ENCODE data around the gene LILRA2.

Gene LILRA2

DNA sequence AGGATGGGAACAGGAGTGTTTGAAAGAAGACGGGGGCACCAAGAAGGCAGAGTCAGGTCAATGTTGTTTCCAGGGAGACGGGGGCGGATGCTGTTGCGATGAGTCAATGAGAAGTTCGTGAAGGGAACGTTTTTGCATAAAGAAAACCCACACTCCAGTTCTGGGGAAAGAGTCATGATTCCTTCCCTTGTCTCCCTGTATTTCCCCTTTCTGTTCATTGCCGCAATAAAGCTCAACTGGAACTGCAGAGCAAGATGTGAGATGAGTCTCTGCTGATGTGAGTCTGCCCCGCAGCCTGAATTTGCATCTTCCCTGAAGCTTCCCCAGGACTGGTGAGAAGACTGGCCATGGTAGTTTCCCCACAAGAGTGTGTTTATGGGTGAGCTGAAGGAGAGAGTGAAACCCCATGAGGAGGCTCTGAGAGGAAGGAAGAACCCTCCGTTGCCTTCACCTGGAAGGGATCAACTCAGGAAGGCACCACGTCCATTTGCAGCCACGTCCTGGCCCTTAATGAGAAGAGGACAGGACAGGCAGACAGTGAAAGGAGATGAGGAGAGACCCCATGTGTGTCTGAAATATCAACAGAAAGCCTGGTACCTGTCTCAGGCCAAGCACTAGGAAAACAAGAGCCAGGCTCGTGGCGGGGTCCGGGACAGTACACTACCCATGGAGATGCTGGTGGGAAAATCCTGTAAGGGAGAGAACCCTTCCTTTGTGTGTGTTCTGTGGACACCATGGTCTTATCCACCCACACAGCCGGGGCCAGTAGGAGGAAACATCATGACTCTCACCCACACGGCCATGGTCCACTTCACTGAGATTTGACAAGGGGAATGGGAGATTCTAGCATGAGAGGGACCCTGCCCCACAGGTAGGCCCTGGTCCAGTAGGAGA, 33.5 kb downstream of the LILRA2 start:
- DNase-seq (no peak), ATAC-seq (ENCODE audit: insufficient read depth, low read depth) (no peak)
- no peak overlapping the region for H2AFZ ChIP-seq (ENCODE audit: low read depth, low read length)
- no peaks in the 10 kb centered on the region for H3K4me1 ChIP-seq (ENCODE audit: insufficient read depth, low read length)
- H3K4me2 ChIP-seq (ENCODE audit: insufficient read depth, low read length), result no peak overlapping the region
- H3K27me3 ChIP-seq (ENCODE audit: insufficient read depth, low read length, poor library complexity), result peaks cover 2% of the 10 kb centered on the region
- TF ChIP-seq CTCF (IDR thresholded peaks at IDR 0.05; ENCODE audit: borderline replicate concordance, extremely low read depth, low read length, poor library complexity, severe bottlenecking), result no peak
- no peaks in the 10 kb centered on the region for H4K20me1 ChIP-seq (ENCODE audit: insufficient read depth, low read length)
- H3K27ac ChIP-seq (ENCODE audit: low read length), result no peak overlapping the region
- H3K9me3 ChIP-seq (ENCODE audit: insufficient read depth, low read length, severe bottlenecking), result no peaks in the 10 kb centered on the region
- H3K36me3 ChIP-seq (ENCODE audit: insufficient read depth, low read length), result no peaks in the 10 kb centered on the region
- no peaks in the 10 kb centered on the region for H3K79me2 ChIP-seq (ENCODE audit: insufficient read depth, low read length)
- H3K9ac ChIP-seq (ENCODE audit: low read depth, low read length), result no peak overlapping the region
- no peak overlapping the region for H3K4me3 ChIP-seq (ENCODE audit: low read depth in 1 of 2, low read length in 2 of 2)

GRCh38 chr19:54607785-54608150, 34.2 kb downstream of the LILRA2 start:
- Histone ChIP-seq H3K27me3 (ENCODE audit: insufficient read depth, low read length, poor library complexity) (peaks cover under 1% of the 10 kb centered on the region), H3K9me3 (ENCODE audit: insufficient read depth, low read length, severe bottlenecking) (no peaks in the 10 kb centered on the region), H4K20me1 (ENCODE audit: insufficient read depth, low read length) (no peaks in the 10 kb centered on the region), H3K4me3 (ENCODE audit: low read depth in 1 of 2, low read length in 2 of 2) (no peak overlapping the region), H3K4me1 (ENCODE audit: insufficient read depth, low read length) (no peaks in the 10 kb centered on the region), H3K79me2 (ENCODE audit: insufficient read depth, low read length) (no peaks in the 10 kb centered on the region), H2AFZ (ENCODE audit: low read depth, low read length) (no peak overlapping the region), H3K27ac (ENCODE audit: low read length) (no peak overlapping the region), H3K4me2 (ENCODE audit: insufficient read depth, low read length) (no peak overlapping the region), H3K9ac (ENCODE audit: low read depth, low read length) (no peak overlapping the region), H3K36me3 (ENCODE audit: insufficient read depth, low read length) (no peaks in the 10 kb centered on the region)
- TF ChIP-seq EZH2 (IDR thresholded peaks at IDR 0.05; ENCODE audit: borderline replicate concordance, low read depth, low read length, severe bottlenecking) (no peak), CTCF (IDR thresholded peaks at IDR 0.05; ENCODE audit: borderline replicate concordance, extremely low read depth, low read length, poor library complexity, severe bottlenecking) (no peak)
- DNase-seq (no peak), ATAC-seq (ENCODE audit: insufficient read depth, low read depth) (no peak)

GRCh38 chr19:54608205-54608604, 34.6 kb downstream of the LILRA2 start:
- H3K36me3 ChIP-seq (ENCODE audit: insufficient read depth, low read length), result no peaks in the 10 kb centered on the region
- no peaks in the 10 kb centered on the region for H3K27me3 ChIP-seq (ENCODE audit: insufficient read depth, low read length, poor library complexity)
- no peak overlapping the region for H3K4me2 ChIP-seq (ENCODE audit: insufficient read depth, low read length)
- H2AFZ ChIP-seq (ENCODE audit: low read depth, low read length), result no peak overlapping the region
- no peak for TF ChIP-seq CTCF (IDR thresholded peaks at IDR 0.05; ENCODE audit: borderline replicate concordance, extremely low read depth, low read length, poor library complexity, severe bottlenecking)
- no peak for TF ChIP-seq EZH2 (IDR thresholded peaks at IDR 0.05; ENCODE audit: borderline replicate concordance, low read depth, low read length, severe bottlenecking)
- H3K9ac ChIP-seq (ENCODE audit: low read depth, low read length), result no peak overlapping the region
- no peaks in the 10 kb centered on the region for H3K9me3 ChIP-seq (ENCODE audit: insufficient read depth, low read length, severe bottlenecking)
- H3K79me2 ChIP-seq (ENCODE audit: insufficient read depth, low read length), result no peaks in the 10 kb centered on the region
- no peak overlapping the region for H3K4me3 ChIP-seq (ENCODE audit: low read depth in 1 of 2, low read length in 2 of 2)
- DNase-seq (no peak), ATAC-seq (ENCODE audit: insufficient read depth, low read depth) (no peak)
- no peak overlapping the region for H3K27ac ChIP-seq (ENCODE audit: low read length)
- H4K20me1 ChIP-seq (ENCODE audit: insufficient read depth, low read length), result no peaks in the 10 kb centered on the region
- no peaks in the 10 kb centered on the region for H3K4me1 ChIP-seq (ENCODE audit: insufficient read depth, low read length)

All from DND-41 (cell line).